Sigmoid colon (tissue), 7 donors: ENCODE measurements around the gene COL4A1. TPM values are rescaled to one million over a fixed set of nuclear protein-coding genes. Genes with fewer than 3 reads are reported as not detected.

ENCODE experiments used
- DNase-seq: peaks from one replicate; pipeline ENCODE4 v3.0.0-alpha.2; 2019
- H3K27ac ChIP-seq, 4 donors: fragments of 200-600 bp; sonication (generic); one replicate each; pipeline ENCODE4 v1.5.1; 2016 to 2019; ENCODE audit warnings: mild to moderate bottlenecking in 1 of 4
- H3K27me3 ChIP-seq, 3 donors: fragments of 200-600 bp; sonication (generic); one replicate each; pipeline ENCODE4 v1.5.1; 2019; ENCODE audit warnings: mild to moderate bottlenecking in 1 of 3
- H3K36me3 ChIP-seq, 4 donors: fragments of 200-600 bp; sonication (generic); one replicate each; pipeline ENCODE4 v1.5.1; 2016 to 2019
- H3K4me1 ChIP-seq, 4 donors: fragments of 200-600 bp; sonication (generic); one replicate each; pipeline ENCODE4 v1.5.1; 2017 to 2019
- H3K4me3 ChIP-seq, 4 donors: fragments of 200-600 bp; sonication (generic); one replicate each; pipeline ENCODE4 v1.5.1; 2017 to 2019; ENCODE audit warnings: mild to moderate bottlenecking in 2 of 4, moderate library complexity in 1 of 4
- H3K9me3 ChIP-seq, 4 donors: fragments of 200-600 bp in 3 of 4; sonication (generic) in 3 of 4; one replicate each; pipeline versions ENCODE4 v1.5.1 to v1.6.1; 2013 to 2019
- CTCF ChIP-seq, 4 experiments: fragments of 450-650 bp in 3 of 4; fragments of 200-600 bp in 1 of 4; IDR thresholded peaks; one replicate each; pipeline ENCODE4 v1.5.1; 2016 to 2019; ENCODE audit warnings: antibody characterized with exemption in 4 of 4, mild to moderate bottlenecking in 3 of 4, moderate library complexity in 2 of 4
- EP300 ChIP-seq, 4 donors: sonication (generic); formaldehyde crosslinking; IDR thresholded peaks; one replicate each; pipeline ENCODE4 v1.6.1; 2017; ENCODE audit warnings: antibody characterized with exemption in 4 of 4
- POLR2A ChIP-seq, 2 donors: fragments of 450-650 bp; IDR thresholded peaks; one replicate each; pipeline ENCODE4 v1.6.1; 2016; ENCODE audit warnings: antibody characterized with exemption in 2 of 2, mild to moderate bottlenecking in 2 of 2, moderate library complexity in 2 of 2
- POLR2AphosphoS5 ChIP-seq, 4 donors: sonication (generic); formaldehyde crosslinking; IDR thresholded peaks; one replicate each; pipeline ENCODE4 v1.6.1; 2017; ENCODE audit warnings: antibody characterized with exemption in 4 of 4
- WGBS, 2 donors: extraction: QIAGEN DNeasy Blood & Tissue Kit; methylation state at CpG; one replicate each; pipeline ENCODE4 v1.1.7; 2013; 5-methylcytosine and 5-hydroxymethylcytosine counted together
- intact Hi-C: fragments of 100-400 bp; cut with DNase I; formaldehyde crosslinking; loops from one replicate; pipeline ENCODE4 v1.15.1; 2023
- polyA plus RNA-seq, 3 donors: library from polyadenylated mRNA; stranded (reverse); fragments of 200-250 nt; gene quantifications; one replicate each; pipeline ENCODE4 v1.2.3, GENCODE V29; 2013
- total RNA-seq, 4 donors: library from RNA; depleted of rRNA; stranded (reverse); fragments of >200 nt; gene quantifications; one replicate each; pipeline ENCODE4 v1.1.0, GENCODE V29; 2016
- donor health status: healthy with polysubstance abuse.
- donor health status: Bipolar disorder and iron deficiency.
- donor health status: healthy.

The COL4A1 gene
- total and polyA plus RNA-seq, 7 donors = 9.2 to 598 (median 235) TPM

GRCh38 chr13:110227864-110228643, 78.9 kb downstream of the COL4A1 start:
- 88 to 92% methylated on average over 28 of the region's 28 CpGs for WGBS, 2 donors
- H3K9me3 ChIP-seq = no peaks in the 10 kb centered on the region
- H3K36me3 ChIP-seq = no peaks in the 10 kb centered on the region
- intact Hi-C loops = loop anchor here (10.0 kb wide), 1 partner anchor 387 kb away; the partner anchor contains the start of gene NAXD
- no peak for TF ChIP-seq EP300 (IDR thresholded peaks at IDR 0.05)
- no peak for TF ChIP-seq POLR2A (IDR thresholded peaks at IDR 0.05)
- no peak for TF ChIP-seq POLR2AphosphoS5 (IDR thresholded peaks at IDR 0.05)
- no peak for TF ChIP-seq CTCF (IDR thresholded peaks at IDR 0.05)
- peaks cover 0 to 68% (median 58%) of the 10 kb centered on the region in 4 donors for H3K4me1 ChIP-seq
- no peak overlapping the region for H3K4me3 ChIP-seq
- no peak for DNase-seq
- peak overlapping the region; percentile 43 to 97 (median 86) for H3K27ac ChIP-seq
- no peaks in the 10 kb centered on the region for H3K27me3 ChIP-seq

GRCh38 chr13:110227416-110227815, 79.5 kb downstream of the COL4A1 start:
- no peaks in the 10 kb centered on the region for H3K36me3 ChIP-seq
- peak overlapping the region; percentile 43 to 97 (median 86) for H3K27ac ChIP-seq
- peaks cover 0 to 64% (median 52%) of the 10 kb centered on the region in 4 donors for H3K4me1 ChIP-seq
- DNase-seq = no peak
- intact Hi-C loops = loop anchor here (10.0 kb wide), 1 partner anchor 387 kb away; the partner anchor contains the start of gene NAXD
- no peaks in the 10 kb centered on the region for H3K9me3 ChIP-seq
- H3K4me3 ChIP-seq = no peak overlapping the region
- no peaks in the 10 kb centered on the region for H3K27me3 ChIP-seq
- WGBS, 2 donors = 71 to 84% methylated on average over 3 of the region's 3 CpGs
- TF ChIP-seq POLR2A (IDR thresholded peaks at IDR 0.05) = no peak
- no peak for TF ChIP-seq POLR2AphosphoS5 (IDR thresholded peaks at IDR 0.05)
- TF ChIP-seq CTCF (IDR thresholded peaks at IDR 0.05) = no peak
- TF ChIP-seq EP300 (IDR thresholded peaks at IDR 0.05) = no peak

GRCh38 chr13:110225609-110226574, 81.1 kb downstream of the COL4A1 start:
- intact Hi-C loops = loop anchor here (10.0 kb wide), 1 partner anchor 389 kb away; the partner anchor contains the start of gene NAXD
- Histone ChIP-seq H3K27me3 (no peaks in the 10 kb centered on the region), H3K4me1 (peaks cover 0 to 72% (median 55%) of the 10 kb centered on the region in 4 donors), H3K4me3 (no peak overlapping the region), H3K9me3 (no peaks in the 10 kb centered on the region), H3K27ac (peak overlapping the region; percentile 85 to 97 (median 89)), H3K36me3 (no peaks in the 10 kb centered on the region)
- no peak for DNase-seq
- 72 to 84% methylated on average over 12 of the region's 12 CpGs for WGBS, 2 donors
- no peak for TF ChIP-seq EP300 (IDR thresholded peaks at IDR 0.05)
- TF ChIP-seq POLR2AphosphoS5 (IDR thresholded peaks at IDR 0.05) = peak in 1 of 4 donors; percentile 37

GRCh38 chr13:110225003-110225402, 82.0 kb downstream of the COL4A1 start:
- Histone ChIP-seq H3K27me3 (no peaks in the 10 kb centered on the region), H3K36me3 (no peaks in the 10 kb centered on the region), H3K27ac (peak overlapping the region; percentile 85 to 97 (median 89)), H3K9me3 (no peaks in the 10 kb centered on the region), H3K4me1 (peaks cover 0 to 81% (median 63%) of the 10 kb centered on the region in 4 donors), H3K4me3 (no peak overlapping the region)
- DNase-seq = no peak
- intact Hi-C loops = loop anchor here (10.0 kb wide), 1 partner anchor 390 kb away; the partner anchor contains the start of gene NAXD
- 88 to 92% methylated on average over 11 of the region's 11 CpGs for WGBS, 2 donors
- TF ChIP-seq EP300 (IDR thresholded peaks at IDR 0.05) = no peak
- TF ChIP-seq POLR2AphosphoS5 (IDR thresholded peaks at IDR 0.05) = no peak
- TF ChIP-seq POLR2A (IDR thresholded peaks at IDR 0.05) = no peak
- TF ChIP-seq CTCF (IDR thresholded peaks at IDR 0.05) = no peak
